Vagina (tissue), 2 donors: ENCODE measurements around the gene TSEN54.

Experiments used
- CTCF ChIP-seq, 3 experiments: fragments of 450-650 bp in 2 of 3; fragments of 200-600 bp in 1 of 3; sonication (generic) in 1 of 3; IDR thresholded peaks; one replicate each; pipeline ENCODE4 v1.5.1; 2017 to 2019; ENCODE audit warnings: antibody characterized with exemption in 3 of 3, mild to moderate bottlenecking in 2 of 3, moderate library complexity in 2 of 3
- POLR2A ChIP-seq, 2 donors: fragments of 450-650 bp; IDR thresholded peaks; one replicate each; pipeline ENCODE4 v1.6.1; 2017; ENCODE audit warnings: antibody characterized with exemption in 2 of 2, mild to moderate bottlenecking in 2 of 2, moderate library complexity in 2 of 2
- POLR2AphosphoS5 ChIP-seq, 2 donors: sonication (generic); formaldehyde crosslinking; IDR thresholded peaks; one replicate each; pipeline ENCODE4 v1.9.0; 2017; ENCODE audit warnings: antibody characterized with exemption in 2 of 2, mild to moderate bottlenecking in 2 of 2, low read depth in 1 of 2; ENCODE audit not compliant: insufficient read depth in 1 of 2

GRCh38 chr17:75503337-75503950, 12.9 kb upstream of the TSEN54 start:
- no peak for TF ChIP-seq CTCF (IDR thresholded peaks at IDR 0.05)
- TF ChIP-seq POLR2A (IDR thresholded peaks at IDR 0.05) = no peak
- TF ChIP-seq POLR2AphosphoS5 (IDR thresholded peaks at IDR 0.05; ENCODE audit: insufficient read depth in 1 of 2, low read depth in 1 of 2) = no peak
